Body of pancreas (tissue), 4 donors: ENCODE results near the gene CEP20.

ENCODE experiments used
- POLR2A ChIP-seq, 3 donors: fragments of 450-650 bp; IDR thresholded peaks; one replicate each; pipeline ENCODE4 v1.6.1; 2016; ENCODE audit warnings: antibody characterized with exemption in 3 of 3, mild to moderate bottlenecking in 2 of 3
- TF ChIP-seq, protein P1 (sequence below), 7 experiments: fragments of 450-650 bp in 4 of 7; fragments of 200-600 bp in 3 of 7; sonication (generic) in 3 of 7; IDR thresholded peaks; one replicate each; pipeline ENCODE4 v1.5.1; 2016 to 2019; ENCODE audit warnings: antibody characterized with exemption in 7 of 7

DNA sequence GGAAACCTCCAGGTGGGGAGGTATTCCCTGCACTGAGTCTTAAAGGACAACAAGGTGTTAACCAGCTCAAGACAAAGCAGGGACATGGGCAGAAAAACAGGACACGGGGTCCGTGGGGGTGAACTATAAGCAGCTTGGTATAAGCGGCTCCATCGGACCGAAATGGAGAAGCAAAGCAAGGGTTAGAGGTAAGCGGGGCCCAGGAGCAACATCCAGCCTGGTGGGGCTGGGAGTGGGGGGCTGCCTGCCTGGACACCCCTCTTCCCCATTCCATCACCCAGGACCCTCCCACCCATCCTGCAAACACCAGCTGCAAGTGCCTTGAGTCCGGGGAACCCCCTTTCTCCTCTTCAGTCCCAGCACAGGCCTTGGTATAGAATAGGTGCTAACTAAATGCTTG lies 61.1 kb downstream of the CEP20 start:
- TF ChIP-seq, protein P1, sequence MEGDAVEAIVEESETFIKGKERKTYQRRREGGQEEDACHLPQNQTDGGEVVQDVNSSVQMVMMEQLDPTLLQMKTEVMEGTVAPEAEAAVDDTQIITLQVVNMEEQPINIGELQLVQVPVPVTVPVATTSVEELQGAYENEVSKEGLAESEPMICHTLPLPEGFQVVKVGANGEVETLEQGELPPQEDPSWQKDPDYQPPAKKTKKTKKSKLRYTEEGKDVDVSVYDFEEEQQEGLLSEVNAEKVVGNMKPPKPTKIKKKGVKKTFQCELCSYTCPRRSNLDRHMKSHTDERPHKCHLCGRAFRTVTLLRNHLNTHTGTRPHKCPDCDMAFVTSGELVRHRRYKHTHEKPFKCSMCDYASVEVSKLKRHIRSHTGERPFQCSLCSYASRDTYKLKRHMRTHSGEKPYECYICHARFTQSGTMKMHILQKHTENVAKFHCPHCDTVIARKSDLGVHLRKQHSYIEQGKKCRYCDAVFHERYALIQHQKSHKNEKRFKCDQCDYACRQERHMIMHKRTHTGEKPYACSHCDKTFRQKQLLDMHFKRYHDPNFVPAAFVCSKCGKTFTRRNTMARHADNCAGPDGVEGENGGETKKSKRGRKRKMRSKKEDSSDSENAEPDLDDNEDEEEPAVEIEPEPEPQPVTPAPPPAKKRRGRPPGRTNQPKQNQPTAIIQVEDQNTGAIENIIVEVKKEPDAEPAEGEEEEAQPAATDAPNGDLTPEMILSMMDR (IDR thresholded peaks at IDR 0.05) = no peak
- TF ChIP-seq POLR2A (IDR thresholded peaks at IDR 0.05) = no peak
